HepG2 (cell line): Measurements from ENCODE around the gene MISP3. TPM values are rescaled to one million over a fixed set of nuclear protein-coding genes. Genes with fewer than 3 reads are reported as not detected.

Experiments used
- IRX3 ChIP-seq: sonication (generic); formaldehyde crosslinking; IDR thresholded peaks from 2 replicates; pipeline ENCODE4 v1.8.1; 2023; ENCODE audit warnings: mild to moderate bottlenecking, low read depth, missing genetic modification reagents, borderline replicate concordance
- MTA1 ChIP-seq: sonication (generic); formaldehyde crosslinking; IDR thresholded peaks from 2 replicates; pipeline ENCODE4 v1.4.0; 2020; ENCODE audit warnings: missing genetic modification reagents, mild to moderate bottlenecking, borderline replicate concordance
- NONO ChIP-seq, 2 experiments: fragments of 450-650 bp in 1 of 2; sonication (generic) in 1 of 2; formaldehyde crosslinking in 1 of 2; IDR thresholded peaks in 1 of 2; conservative IDR thresholded peaks in 1 of 2; 2 replicates each; pipeline versions ENCODE4 v1.6.1 to v1.8.0; 2017 to 2022; ENCODE audit warnings: mild to moderate bottlenecking in 1 of 2, missing genetic modification reagents in 1 of 2, moderate library complexity in 1 of 2
- PITX1 ChIP-seq: sonication (generic); formaldehyde crosslinking; IDR thresholded peaks from 2 replicates; pipeline ENCODE4 v1.5.1; 2020; ENCODE audit warnings: mild to moderate bottlenecking, missing genetic modification reagents
- SIX4 ChIP-seq: sonication (generic); formaldehyde crosslinking; IDR thresholded peaks from 2 replicates; pipeline ENCODE4 v1.4.0; 2020; ENCODE audit warnings: missing genetic modification reagents
- ZFY ChIP-seq: sonication (generic); formaldehyde crosslinking; IDR thresholded peaks from 2 replicates; pipeline ENCODE4 v1.4.0; 2020; ENCODE audit warnings: missing genetic modification reagents
- ZNF530 ChIP-seq: sonication (generic); formaldehyde crosslinking; IDR thresholded peaks from 2 replicates; pipeline ENCODE4 v1.5.0; 2020; ENCODE audit warnings: low read depth, mild to moderate bottlenecking, missing genetic modification reagents
- ZNF724P ChIP-seq: sonication (generic); formaldehyde crosslinking; IDR thresholded peaks from 2 replicates; pipeline ENCODE4 v1.8.0; 2022; ENCODE audit warnings: missing genetic modification reagents, borderline replicate concordance
- polyA plus RNA-seq, 8 experiments: library from polyadenylated mRNA; depleted of rRNA in 3 of 8; stranded (reverse) in 7 of 8; unstranded in 1 of 8; fragments of >200 nt; fragmentation: Illumina TruSeq in 4 of 8; extraction: Trizol in 4 of 8; gene quantifications; 2 replicates each; pipeline versions ENCODE4 v1.2.1 to v1.2.3, GENCODE V29; 2011 to 2016; ENCODE audit warnings: low read depth in 4 of 8, missing spikeins in 1 of 8, mixed read lengths in 1 of 8; ENCODE audit not compliant: insufficient read depth in 1 of 8
- total RNA-seq, 5 experiments: library from RNA; depleted of rRNA; stranded (reverse); fragments of >200 nt; fragmentation: Illumina TruSeq; extraction: Trizol; gene quantifications; 2 replicates each; pipeline ENCODE4 v1.2.3, GENCODE V29; 2016; ENCODE audit warnings: low read depth in 1 of 5
- TF ChIP-seq, protein P1 (sequence below): sonication (generic); formaldehyde crosslinking; IDR thresholded peaks from 2 replicates; pipeline ENCODE4 v1.4.0; 2020; ENCODE audit warnings: missing genetic modification reagents
- TF ChIP-seq, protein P2 (sequence below): sonication (generic); formaldehyde crosslinking; IDR thresholded peaks from 2 replicates; pipeline ENCODE4 v1.5.0; 2020; ENCODE audit warnings: missing genetic modification reagents
- TF ChIP-seq, protein P3 (sequence below): IDR thresholded peaks from 2 replicates; pipeline ENCODE4 v1.6.1; 2012; ENCODE audit warnings: inconsistent platforms
- TF ChIP-seq, protein P4 (sequence below): sonication (generic); formaldehyde crosslinking; IDR thresholded peaks from 2 replicates; pipeline ENCODE4 v1.5.1; 2020; ENCODE audit warnings: mild to moderate bottlenecking, missing genetic modification reagents, moderate library complexity
- TF ChIP-seq, protein P5 (sequence below): sonication (generic); formaldehyde crosslinking; IDR thresholded peaks from 2 replicates; pipeline ENCODE4 v1.8.0; 2022; ENCODE audit warnings: mild to moderate bottlenecking, missing genetic modification reagents

Gene MISP3
- total and polyA plus RNA-seq, 2 of the 13 experiments (the other 11 are each of a cell fraction or from before 2014, with no cell fraction given): 2.5 to 5.4 TPM

DNA sequence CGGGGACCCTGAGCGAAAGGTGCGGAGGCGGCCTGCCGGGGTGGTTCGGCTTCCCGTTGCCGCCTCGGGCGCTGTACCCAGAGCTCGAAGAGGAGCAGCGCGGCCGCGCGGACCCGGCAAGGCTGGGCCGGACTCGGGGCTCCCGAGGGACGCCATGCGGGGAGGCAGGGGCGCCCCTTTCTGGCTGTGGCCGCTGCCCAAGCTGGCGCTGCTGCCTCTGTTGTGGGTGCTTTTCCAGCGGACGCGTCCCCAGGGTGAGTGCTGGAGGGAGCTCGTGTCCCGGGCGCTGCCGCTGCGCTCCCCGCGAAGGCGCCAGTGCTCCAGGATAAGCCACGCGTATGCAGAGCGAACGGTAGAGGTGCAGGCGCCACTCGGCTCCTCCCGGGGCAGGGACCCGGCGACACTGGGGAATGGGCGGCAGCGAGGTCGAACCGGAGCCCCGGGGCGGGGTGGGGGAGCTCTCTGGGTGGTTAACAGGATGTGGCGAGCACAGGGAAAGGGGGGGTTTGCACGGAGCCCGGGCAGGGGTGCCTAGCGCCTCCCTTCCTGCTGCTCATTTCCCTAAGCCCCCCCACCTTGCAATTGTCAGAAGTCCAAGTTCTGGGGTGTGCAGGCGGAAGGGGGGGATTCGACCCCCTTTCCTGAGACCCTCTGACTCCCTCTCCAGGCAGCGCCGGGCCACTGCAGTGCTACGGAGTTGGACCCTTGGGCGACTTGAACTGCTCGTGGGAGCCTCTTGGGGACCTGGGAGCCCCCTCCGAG, 40.7 kb upstream of the MISP3 start, which contains the start of gene IL27RA (continued):
- TF ChIP-seq NONO (IDR thresholded peaks at IDR 0.05) (no peak), NONO (CRISPR knock-in tag; conservative IDR thresholded peaks at IDR 0.05) (0 out of 2 replicates have a peak, but pooled peaks have one; percentile 29), MTA1 (0 out of 2 replicates have a peak, but pooled peaks have one; percentile 78), ZNF724P (CRISPR knock-in tag) (peak; percentile 51; the same call in 1 of the 2 replicates), IRX3 (CRISPR knock-in tag) (0 out of 2 replicates have a peak, but pooled peaks have one; percentile 53), ZNF530 (CRISPR knock-in tag) (no peak), ZFY (peak; percentile 57), SIX4 (CRISPR knock-in tag) (no peak), PITX1 (0 out of 2 replicates have a peak, but pooled peaks have one; percentile 16)
- TF ChIP-seq, protein P1, sequence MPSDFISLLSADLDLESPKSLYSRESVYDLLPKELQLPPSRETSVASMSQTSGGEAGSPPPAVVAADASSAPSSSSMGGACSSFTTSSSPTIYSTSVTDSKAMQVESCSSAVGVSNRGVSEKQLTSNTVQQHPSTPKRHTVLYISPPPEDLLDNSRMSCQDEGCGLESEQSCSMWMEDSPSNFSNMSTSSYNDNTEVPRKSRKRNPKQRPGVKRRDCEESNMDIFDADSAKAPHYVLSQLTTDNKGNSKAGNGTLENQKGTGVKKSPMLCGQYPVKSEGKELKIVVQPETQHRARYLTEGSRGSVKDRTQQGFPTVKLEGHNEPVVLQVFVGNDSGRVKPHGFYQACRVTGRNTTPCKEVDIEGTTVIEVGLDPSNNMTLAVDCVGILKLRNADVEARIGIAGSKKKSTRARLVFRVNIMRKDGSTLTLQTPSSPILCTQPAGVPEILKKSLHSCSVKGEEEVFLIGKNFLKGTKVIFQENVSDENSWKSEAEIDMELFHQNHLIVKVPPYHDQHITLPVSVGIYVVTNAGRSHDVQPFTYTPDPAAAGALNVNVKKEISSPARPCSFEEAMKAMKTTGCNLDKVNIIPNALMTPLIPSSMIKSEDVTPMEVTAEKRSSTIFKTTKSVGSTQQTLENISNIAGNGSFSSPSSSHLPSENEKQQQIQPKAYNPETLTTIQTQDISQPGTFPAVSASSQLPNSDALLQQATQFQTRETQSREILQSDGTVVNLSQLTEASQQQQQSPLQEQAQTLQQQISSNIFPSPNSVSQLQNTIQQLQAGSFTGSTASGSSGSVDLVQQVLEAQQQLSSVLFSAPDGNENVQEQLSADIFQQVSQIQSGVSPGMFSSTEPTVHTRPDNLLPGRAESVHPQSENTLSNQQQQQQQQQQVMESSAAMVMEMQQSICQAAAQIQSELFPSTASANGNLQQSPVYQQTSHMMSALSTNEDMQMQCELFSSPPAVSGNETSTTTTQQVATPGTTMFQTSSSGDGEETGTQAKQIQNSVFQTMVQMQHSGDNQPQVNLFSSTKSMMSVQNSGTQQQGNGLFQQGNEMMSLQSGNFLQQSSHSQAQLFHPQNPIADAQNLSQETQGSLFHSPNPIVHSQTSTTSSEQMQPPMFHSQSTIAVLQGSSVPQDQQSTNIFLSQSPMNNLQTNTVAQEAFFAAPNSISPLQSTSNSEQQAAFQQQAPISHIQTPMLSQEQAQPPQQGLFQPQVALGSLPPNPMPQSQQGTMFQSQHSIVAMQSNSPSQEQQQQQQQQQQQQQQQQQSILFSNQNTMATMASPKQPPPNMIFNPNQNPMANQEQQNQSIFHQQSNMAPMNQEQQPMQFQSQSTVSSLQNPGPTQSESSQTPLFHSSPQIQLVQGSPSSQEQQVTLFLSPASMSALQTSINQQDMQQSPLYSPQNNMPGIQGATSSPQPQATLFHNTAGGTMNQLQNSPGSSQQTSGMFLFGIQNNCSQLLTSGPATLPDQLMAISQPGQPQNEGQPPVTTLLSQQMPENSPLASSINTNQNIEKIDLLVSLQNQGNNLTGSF (CRISPR knock-in tag): 0 out of 2 replicates have a peak, but pooled peaks have one; percentile 51
- TF ChIP-seq, protein P2, sequence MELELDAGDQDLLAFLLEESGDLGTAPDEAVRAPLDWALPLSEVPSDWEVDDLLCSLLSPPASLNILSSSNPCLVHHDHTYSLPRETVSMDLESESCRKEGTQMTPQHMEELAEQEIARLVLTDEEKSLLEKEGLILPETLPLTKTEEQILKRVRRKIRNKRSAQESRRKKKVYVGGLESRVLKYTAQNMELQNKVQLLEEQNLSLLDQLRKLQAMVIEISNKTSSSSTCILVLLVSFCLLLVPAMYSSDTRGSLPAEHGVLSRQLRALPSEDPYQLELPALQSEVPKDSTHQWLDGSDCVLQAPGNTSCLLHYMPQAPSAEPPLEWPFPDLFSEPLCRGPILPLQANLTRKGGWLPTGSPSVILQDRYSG (CRISPR knock-in tag): 0 out of 2 replicates have a peak, but pooled peaks have one; percentile 87
- TF ChIP-seq, protein P3, sequence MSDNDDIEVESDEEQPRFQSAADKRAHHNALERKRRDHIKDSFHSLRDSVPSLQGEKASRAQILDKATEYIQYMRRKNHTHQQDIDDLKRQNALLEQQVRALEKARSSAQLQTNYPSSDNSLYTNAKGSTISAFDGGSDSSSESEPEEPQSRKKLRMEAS: peak; percentile 81
- TF ChIP-seq, protein P4, sequence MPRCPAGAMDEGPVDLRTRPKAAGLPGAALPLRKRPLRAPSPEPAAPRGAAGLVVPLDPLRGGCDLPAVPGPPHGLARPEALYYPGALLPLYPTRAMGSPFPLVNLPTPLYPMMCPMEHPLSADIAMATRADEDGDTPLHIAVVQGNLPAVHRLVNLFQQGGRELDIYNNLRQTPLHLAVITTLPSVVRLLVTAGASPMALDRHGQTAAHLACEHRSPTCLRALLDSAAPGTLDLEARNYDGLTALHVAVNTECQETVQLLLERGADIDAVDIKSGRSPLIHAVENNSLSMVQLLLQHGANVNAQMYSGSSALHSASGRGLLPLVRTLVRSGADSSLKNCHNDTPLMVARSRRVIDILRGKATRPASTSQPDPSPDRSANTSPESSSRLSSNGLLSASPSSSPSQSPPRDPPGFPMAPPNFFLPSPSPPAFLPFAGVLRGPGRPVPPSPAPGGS (CRISPR knock-in tag): 0 out of 2 replicates have a peak, but pooled peaks have one; percentile 81
- TF ChIP-seq, protein P5, sequence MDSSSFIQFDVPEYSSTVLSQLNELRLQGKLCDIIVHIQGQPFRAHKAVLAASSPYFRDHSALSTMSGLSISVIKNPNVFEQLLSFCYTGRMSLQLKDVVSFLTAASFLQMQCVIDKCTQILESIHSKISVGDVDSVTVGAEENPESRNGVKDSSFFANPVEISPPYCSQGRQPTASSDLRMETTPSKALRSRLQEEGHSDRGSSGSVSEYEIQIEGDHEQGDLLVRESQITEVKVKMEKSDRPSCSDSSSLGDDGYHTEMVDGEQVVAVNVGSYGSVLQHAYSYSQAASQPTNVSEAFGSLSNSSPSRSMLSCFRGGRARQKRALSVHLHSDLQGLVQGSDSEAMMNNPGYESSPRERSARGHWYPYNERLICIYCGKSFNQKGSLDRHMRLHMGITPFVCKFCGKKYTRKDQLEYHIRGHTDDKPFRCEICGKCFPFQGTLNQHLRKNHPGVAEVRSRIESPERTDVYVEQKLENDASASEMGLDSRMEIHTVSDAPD: 0 out of 2 replicates have a peak, but pooled peaks have one; percentile 41
